GM12864 (cell line): ENCODE measurements around the gene PLCG2.

Experiments used
- DNase-seq: peaks from one replicate; pipeline ENCODE4 v3.0.0-alpha.2; 2011; ENCODE audit warnings: low read depth
- H3K4me3 ChIP-seq: 2 replicates; pipeline ENCODE4 v1.5.1; 2011; ENCODE audit warnings: mild to moderate bottlenecking, low read depth, low read length, control low read depth
- CTCF ChIP-seq: IDR thresholded peaks from 2 replicates; pipeline ENCODE4 v1.5.1; 2011; ENCODE audit warnings: low read depth, mild to moderate bottlenecking, moderate library complexity, low read length, control low read depth, inconsistent platforms; ENCODE audit errors: missing control alignments

The PLCG2 gene

GRCh38 chr16:81744911-81745310 is 34.2 kb upstream of the PLCG2 start:
- DNase-seq = no peak
- no peak overlapping the region for H3K4me3 ChIP-seq
- TF ChIP-seq CTCF = no peak

- peak; percentile 51 for DNase-seq
- H3K4me3 ChIP-seq = peak overlapping the region; percentile 46
- TF ChIP-seq CTCF = peak; percentile 31
Measured at GRCh38 chr16:81745704-81746558, 33.2 kb upstream of the PLCG2 start.

GRCh38 chr16:81746566-81746965 is 32.5 kb upstream of the PLCG2 start:
- TF ChIP-seq CTCF = no peak
- H3K4me3 ChIP-seq = peak overlapping the region; percentile 46; the same call in 1 of the 2 replicates
- no peak for DNase-seq

GRCh38 chr16:81748476-81749198 is 30.5 kb upstream of the PLCG2 start:
- H3K4me3 ChIP-seq = no peak overlapping the region

GRCh38 chr16:81752225-81752875 is 26.7 kb upstream of the PLCG2 start:
- peak; percentile 4 for TF ChIP-seq CTCF
- DNase-seq = peak; percentile 83
- peak overlapping the region; percentile 24 for H3K4me3 ChIP-seq

More at GRCh38 chr16:81748476-81749198, 30.5 kb upstream of the PLCG2 start:
- DNase-seq = no peak
- peak; percentile 19 for TF ChIP-seq CTCF

- H3K4me3 ChIP-seq = peak overlapping the region; percentile 24
- no peak for TF ChIP-seq CTCF
- DNase-seq = no peak
Measured at GRCh38 chr16:81752876-81753227, 26.2 kb upstream of the PLCG2 start.
